OCI-LY1 (cell line): ENCODE data around the gene UST.

Source experiments
- CTCF ChIP-seq: fragments of 200-600 bp; sonication (generic), shearing (Covaris generic); IDR thresholded peaks from 2 replicates; pipeline ENCODE4 v1.5.1; 2017; ENCODE audit warnings: mild to moderate bottlenecking, antibody characterized with exemption, low read length, moderate library complexity, mixed read lengths
- EZH2 ChIP-seq: fragments of 200-600 bp; sonication (generic), shearing (Covaris generic); IDR thresholded peaks from 2 replicates; pipeline ENCODE4 v1.8.0; 2017; ENCODE audit warnings: borderline replicate concordance, mixed run types, mild to moderate bottlenecking, antibody characterized with exemption, low read length, moderate library complexity, mixed read lengths

DNA sequence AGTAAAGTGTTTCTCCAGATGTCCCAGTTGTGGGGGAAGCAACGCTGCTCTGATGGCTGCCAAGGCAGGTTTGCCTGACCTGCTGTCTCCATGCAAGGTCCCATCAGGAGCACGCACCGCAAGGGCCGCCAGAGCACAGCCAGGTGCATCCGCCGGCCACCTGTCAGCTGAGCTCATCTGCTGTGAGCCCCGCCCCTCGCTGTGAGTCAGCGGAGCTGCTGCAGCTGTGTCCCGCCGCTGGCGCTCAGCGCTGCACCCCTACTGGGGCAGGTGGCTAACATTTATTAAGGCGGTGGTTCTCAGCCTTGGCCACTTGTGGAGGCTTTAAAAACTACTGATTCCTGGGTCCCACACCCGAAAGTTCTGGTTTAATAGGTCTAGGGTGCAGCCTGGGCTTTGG, 225.7 kb downstream of the UST start:
- TF ChIP-seq CTCF (no peak), EZH2 (no peak)
